H7 (cell line): ENCODE measurements around the gene GALNS. TPM values are rescaled to one million over a fixed set of nuclear protein-coding genes. Genes with fewer than 3 reads are reported as not detected.

Source experiments
- DNase-seq: peaks from one replicate; pipeline ENCODE4 v3.0.0; 2012
- H3K27me3 ChIP-seq: 2 replicates; pipeline ENCODE4 v1.6.0; 2011; ENCODE audit warnings: mild to moderate bottlenecking, low read length; ENCODE audit not compliant: control insufficient read depth, insufficient read depth
- H3K36me3 ChIP-seq: replicated peaks from 2 replicates; pipeline ENCODE4 v1.5.1; 2011; ENCODE audit warnings: low read length; ENCODE audit not compliant: control insufficient read depth, insufficient read depth
- H3K4me3 ChIP-seq: 2 replicates; pipeline ENCODE4 v1.5.1; 2011; ENCODE audit warnings: low read depth, mild to moderate bottlenecking, control low read depth, low read length, moderate library complexity; ENCODE audit not compliant: insufficient read depth
- total RNA-seq: library from RNA; depleted of rRNA; stranded (reverse); fragments of >200 nt; shearing (Covaris generic); gene quantifications from 2 replicates; pipeline ENCODE4 v1.2.3, GENCODE V29; 2014

GALNS gene
- total RNA-seq, 1 experiment from 2014 or later: 6.7 TPM

DNA sequence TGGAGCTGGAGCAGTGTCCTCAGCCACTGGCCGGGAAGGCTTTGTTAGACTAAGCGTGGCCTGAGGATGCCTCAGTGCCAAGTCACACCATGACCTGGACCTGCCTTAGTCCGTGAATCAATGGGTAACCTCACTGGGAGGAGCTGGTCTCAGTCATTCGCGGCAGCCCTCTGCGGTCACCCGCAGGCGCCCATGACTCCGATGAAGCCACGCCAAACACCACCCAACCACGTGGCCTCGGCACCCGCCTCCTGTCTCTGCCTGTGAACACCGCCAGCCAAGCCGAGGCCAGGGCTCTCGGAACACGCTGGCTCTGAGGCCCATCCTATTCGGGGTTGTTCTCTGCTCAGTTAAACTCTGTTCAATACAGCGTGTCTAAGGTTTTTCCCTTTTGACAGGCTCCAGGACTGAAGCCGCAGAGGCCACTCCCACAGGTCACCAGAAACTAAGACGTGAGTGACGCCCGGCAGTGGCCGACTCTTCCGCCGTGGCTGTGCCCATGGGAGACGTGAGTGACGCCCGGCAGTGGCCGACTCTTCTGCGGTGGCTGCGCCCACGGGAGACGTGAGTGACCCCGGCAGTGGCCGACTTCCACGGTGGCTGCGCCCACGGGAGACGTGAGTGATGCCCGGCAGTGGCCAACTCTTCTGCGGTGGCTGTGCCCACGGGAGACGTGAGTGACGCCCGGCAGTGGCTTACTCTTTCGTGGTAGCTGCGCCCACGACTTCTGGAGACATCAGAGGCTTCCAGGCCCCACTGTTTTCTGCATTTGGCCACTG, 26.6 kb upstream of the GALNS start:
- Histone ChIP-seq H3K27me3 (no peaks in the 10 kb centered on the region), H3K36me3 (no peaks in the 10 kb centered on the region), H3K4me3 (no peak overlapping the region)
- no peak for DNase-seq

- H3K27me3 ChIP-seq: no peaks in the 10 kb centered on the region
- H3K4me3 ChIP-seq: no peak overlapping the region
- H3K36me3 ChIP-seq: no peaks in the 10 kb centered on the region
- no peak for DNase-seq
Measured at GRCh38 chr16:88882358-88883030, 25.7 kb upstream of the GALNS start.

DNA sequence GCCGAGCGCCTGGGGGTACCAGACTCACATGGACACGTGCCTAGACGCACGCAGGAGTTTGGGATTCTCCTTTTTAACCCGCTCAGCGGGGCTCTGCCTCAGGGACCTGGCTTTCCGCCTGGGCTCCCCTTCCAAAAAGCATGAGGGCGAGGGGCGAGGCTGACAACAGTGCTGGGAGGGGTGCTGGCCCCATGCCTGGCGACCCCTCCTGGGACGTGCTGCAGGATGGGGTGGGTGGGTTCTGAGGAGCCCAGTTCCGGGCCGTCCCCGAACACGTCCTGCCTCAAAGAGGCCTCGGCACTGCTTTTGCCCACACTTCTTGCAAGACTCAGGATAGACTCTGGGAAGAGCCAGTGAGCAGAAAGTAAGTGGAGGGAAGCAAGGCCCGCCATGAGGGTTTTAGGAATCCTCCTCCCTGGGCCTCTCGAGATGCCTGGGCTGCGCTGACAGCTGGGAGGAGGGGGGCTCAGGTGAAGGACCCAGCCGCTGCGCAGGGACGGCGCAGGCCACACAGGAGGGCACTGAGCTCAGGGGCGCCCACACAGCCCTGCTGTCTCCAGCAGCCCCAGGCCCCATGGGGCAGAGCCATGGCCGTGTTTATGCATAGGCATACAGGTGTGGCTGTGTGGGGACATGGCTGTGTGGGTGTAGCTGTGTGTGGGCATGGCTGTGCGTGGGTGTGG, 25.1 kb upstream of the GALNS start:
- Histone ChIP-seq H3K27me3 (no peaks in the 10 kb centered on the region), H3K4me3 (no peak overlapping the region), H3K36me3 (no peaks in the 10 kb centered on the region)
- peak; percentile 65 for DNase-seq

- peak; percentile 84 for DNase-seq
Measured at GRCh38 chr16:88881007-88881615, 24.4 kb upstream of the GALNS start.

GRCh38 chr16:88880226-88881006, 23.7 kb upstream of the GALNS start:
- Histone ChIP-seq H3K36me3 (no peaks in the 10 kb centered on the region), H3K4me3 (no peak overlapping the region), H3K27me3 (no peaks in the 10 kb centered on the region)
- peak; percentile 67 for DNase-seq

More at GRCh38 chr16:88881007-88881615, 24.4 kb upstream of the GALNS start:
- H3K27me3 ChIP-seq: no peaks in the 10 kb centered on the region
- H3K36me3 ChIP-seq: no peaks in the 10 kb centered on the region
- no peak overlapping the region for H3K4me3 ChIP-seq

- Histone ChIP-seq H3K4me3 (no peak overlapping the region), H3K27me3 (no peaks in the 10 kb centered on the region), H3K36me3 (no peaks in the 10 kb centered on the region)
- no peak for DNase-seq
Measured at GRCh38 chr16:88879788-88880055, 23.0 kb upstream of the GALNS start.

DNA sequence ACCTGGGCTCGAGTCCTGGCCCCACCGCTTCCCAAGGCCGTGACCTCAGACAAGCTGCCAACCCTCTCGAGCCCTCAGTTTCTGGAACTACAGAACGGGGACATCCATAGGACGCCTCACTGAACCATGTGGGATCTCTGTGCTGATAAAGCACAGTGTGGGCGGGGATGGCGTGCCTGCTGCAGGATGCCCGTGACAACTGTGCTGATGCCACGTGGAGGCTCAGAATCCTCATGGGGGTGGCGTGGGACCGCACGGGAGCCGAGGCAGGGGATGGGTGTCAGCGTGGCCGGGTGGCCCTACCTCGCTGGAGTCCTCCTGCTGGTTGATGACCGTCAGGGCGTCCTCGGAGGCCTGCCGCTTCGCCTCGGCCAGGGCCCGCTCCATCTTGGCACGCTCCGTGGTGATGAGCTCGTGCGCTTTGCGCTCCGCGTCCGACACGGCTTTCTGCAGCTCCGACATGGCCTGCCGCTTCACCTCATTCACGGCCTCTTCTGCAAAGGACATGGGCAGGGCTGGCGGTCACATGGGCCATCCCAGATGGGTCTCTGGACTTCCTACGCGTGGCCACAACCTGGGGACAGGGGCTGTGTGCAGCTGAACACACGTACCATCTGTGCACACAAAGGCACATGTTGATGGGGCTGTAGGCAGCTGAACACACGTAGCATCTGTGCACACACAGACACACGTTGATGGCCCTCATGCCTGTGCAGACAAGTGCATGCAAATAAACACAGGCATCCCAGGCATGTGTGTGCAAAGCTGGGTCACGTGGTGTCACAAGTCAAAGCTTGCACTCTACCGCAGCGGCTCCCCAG, 22.4 kb upstream of the GALNS start:
- Histone ChIP-seq H3K27me3 (no peaks in the 10 kb centered on the region), H3K4me3 (no peak overlapping the region), H3K36me3 (no peaks in the 10 kb centered on the region)
- no peak for DNase-seq

DNA sequence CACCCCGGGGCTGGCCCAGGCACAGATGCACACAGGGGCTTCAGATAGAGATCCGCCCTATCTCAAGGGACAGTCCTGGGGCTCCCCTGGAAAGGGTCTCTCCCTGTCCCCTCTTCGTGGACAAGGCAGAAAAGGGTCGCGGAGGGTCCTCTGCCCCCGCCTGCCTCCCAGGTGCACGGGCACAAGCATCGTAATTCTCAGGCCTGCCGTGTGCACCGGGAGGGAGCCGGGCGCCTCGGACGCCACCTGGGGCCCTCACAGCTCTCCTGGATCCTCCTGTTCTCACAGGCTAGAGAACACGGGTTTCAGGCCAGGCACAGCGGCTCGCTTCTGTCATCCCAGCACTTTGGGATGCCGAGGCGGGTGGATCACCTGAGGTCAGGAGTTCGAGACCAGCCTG, 21.6 kb upstream of the GALNS start:
- no peak overlapping the region for H3K4me3 ChIP-seq
- no peak for DNase-seq
- no peaks in the 10 kb centered on the region for H3K36me3 ChIP-seq
- no peaks in the 10 kb centered on the region for H3K27me3 ChIP-seq

- no peak for DNase-seq
- H3K36me3 ChIP-seq: no peaks in the 10 kb centered on the region
- no peaks in the 10 kb centered on the region for H3K27me3 ChIP-seq
- H3K4me3 ChIP-seq: no peak overlapping the region
Measured at GRCh38 chr16:88877564-88878289, 21.0 kb upstream of the GALNS start.

DNA sequence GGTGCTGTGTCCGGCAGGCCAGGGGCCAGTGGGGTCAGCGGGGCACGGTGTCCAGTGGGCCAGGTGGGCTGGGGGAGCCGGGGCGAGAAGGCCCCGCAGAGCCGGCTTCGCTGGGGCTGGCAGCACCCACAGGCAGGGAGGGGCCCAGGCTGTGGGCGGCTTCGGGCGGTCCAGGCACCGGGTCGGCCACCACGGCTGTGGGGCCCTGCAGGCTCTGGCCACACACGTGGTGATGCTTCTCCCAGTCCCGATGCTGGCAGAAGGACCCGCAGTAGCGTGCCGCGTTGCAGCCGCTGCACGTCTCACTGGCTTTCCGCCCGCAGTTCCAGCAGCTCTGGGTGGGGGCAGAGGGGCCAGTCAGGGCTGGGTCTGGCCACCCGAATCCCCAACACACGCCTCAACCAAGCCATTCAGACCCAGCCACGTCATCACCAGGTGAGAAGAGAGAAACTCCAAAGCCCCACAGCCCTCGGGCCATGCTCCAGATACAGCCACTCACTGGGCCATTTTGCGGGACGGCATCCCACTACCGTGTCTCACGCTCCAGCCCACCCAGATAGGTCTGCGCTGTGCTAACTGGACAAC, 20.3 kb upstream of the GALNS start:
- no peak for DNase-seq
- H3K27me3 ChIP-seq: no peaks in the 10 kb centered on the region
- H3K4me3 ChIP-seq: no peak overlapping the region
- H3K36me3 ChIP-seq: no peaks in the 10 kb centered on the region

GRCh38 chr16:88875703-88876234, 19.0 kb upstream of the GALNS start:
- Histone ChIP-seq H3K36me3 (no peaks in the 10 kb centered on the region), H3K27me3 (no peaks in the 10 kb centered on the region), H3K4me3 (no peak overlapping the region)
- no peak for DNase-seq

- no peaks in the 10 kb centered on the region for H3K27me3 ChIP-seq
- no peaks in the 10 kb centered on the region for H3K36me3 ChIP-seq
- no peak overlapping the region for H3K4me3 ChIP-seq
- no peak for DNase-seq
Measured at GRCh38 chr16:88874938-88875599, 18.3 kb upstream of the GALNS start.
